NCI-H526 (cell line): ENCODE measurements around the gene IGF2BP3.
"Not testable (repeated sequence)": the region's sequence is repeated elsewhere in the genome, so short reads cannot be mapped to it uniquely, and the experiment has no call there.

ENCODE experiments used
- DNase-seq, 2 experiments: peaks; one replicate each; lab custom pipeline; 2025; lab: John Stamatoyannopoulos, UW

The IGF2BP3 gene

GRCh38 chr7:23422384-23422783, 47.9 kb downstream of the IGF2BP3 start:
- DNase-seq, result no peak

GRCh38 chr7:23419845-23420244, 50.4 kb downstream of the IGF2BP3 start:
- no peak for DNase-seq

DNA sequence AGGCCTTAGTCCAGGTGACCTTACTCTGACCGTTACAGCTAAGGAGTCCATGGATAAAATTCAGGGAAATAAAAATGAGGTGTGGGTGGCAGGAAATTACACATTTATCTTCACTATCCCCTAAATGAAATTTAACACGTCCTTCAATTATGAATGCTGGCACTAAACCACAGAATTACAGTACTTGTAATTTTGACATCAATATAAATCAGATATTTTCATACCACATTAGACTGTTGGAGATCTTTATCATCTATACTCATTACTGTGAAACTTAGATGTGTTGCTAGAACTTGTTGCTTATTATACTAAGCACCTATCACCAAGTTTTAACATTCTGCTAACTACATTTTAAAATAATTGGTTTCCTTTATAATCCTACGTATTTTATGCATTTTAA, 51.1 kb downstream of the IGF2BP3 start:
- no peak for DNase-seq

- no peak for DNase-seq
These were observed 52.2 kb downstream of the IGF2BP3 start for GRCh38 chr7:23418046-23418445.

DNA sequence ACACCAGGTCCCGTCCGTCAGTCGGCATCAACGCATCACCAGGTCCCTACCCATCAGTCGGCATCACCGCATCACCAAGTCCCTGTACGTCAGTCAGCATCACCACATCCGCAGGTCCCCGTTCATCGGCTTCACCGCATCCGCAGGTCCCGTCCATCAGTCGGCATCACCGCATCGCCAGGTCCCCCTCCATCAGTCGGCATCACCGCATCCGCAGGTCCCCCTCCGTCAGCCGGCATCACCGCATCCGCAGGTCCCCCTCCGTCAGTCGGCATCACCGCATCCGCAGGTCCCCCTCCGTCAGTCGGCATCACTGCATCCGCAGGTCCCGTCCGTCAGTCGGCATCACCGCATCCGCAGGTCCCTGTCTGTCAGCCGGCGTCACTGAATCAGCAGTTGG, 55.1 kb downstream of the IGF2BP3 start:
- no peak for DNase-seq

DNA sequence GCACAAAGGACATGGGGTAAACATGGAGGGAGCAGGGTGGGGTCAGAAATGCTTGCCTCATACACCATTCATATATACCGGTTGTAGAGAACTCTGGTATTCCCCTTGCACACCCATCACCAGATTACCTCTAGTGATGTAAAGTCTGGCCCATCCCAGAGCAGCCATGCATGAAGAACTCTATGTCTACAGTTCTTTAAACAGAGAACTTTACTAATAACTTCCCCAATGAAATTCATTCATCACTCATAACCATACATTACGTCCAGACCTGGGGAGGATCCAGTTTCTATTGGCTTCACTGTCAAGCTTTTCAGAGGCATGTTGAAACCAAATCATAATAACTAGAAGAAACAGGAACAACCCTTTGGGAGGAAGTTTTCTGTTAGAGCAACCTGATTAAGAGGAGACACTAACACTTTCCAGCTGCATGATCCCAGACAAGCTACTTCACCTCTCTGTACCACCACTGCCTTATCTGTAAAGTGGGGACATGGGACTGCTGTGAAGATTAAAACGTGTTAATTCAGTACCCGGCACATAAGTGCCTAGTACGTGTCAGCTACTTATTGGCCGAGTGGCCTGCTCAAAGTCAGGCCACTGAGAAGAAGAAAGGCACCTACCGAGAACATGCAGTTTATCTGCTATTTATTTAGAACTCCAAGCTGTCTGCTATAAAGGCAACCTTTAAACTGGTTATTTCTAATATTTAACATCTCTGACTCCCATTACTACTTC, 59.7 kb downstream of the IGF2BP3 start:
- DNase-seq, result no peak

DNA sequence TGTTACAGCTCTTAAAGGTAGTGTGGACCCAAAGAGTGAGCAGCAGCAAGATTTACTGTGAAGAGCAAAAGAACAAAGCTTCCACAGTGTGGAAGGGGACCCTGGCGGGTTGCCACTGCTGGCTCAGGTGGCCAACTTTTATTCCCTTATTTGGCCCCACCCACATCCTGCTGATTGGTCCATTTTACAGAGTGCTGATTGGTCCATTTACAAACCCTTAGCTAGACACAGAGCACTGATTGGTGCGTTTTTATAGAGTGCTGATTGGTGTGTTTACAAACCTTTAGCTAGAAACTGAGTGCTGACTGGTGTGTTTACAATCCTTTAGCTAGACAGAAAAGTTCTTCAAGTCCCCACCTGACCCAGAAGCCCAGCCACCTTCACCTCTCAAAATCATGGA, 63.7 kb downstream of the IGF2BP3 start:
- not testable (repeated sequence) for DNase-seq

- DNase-seq, result no peak
These were observed 65.1 kb downstream of the IGF2BP3 start for GRCh38 chr7:23405240-23405618.

DNA sequence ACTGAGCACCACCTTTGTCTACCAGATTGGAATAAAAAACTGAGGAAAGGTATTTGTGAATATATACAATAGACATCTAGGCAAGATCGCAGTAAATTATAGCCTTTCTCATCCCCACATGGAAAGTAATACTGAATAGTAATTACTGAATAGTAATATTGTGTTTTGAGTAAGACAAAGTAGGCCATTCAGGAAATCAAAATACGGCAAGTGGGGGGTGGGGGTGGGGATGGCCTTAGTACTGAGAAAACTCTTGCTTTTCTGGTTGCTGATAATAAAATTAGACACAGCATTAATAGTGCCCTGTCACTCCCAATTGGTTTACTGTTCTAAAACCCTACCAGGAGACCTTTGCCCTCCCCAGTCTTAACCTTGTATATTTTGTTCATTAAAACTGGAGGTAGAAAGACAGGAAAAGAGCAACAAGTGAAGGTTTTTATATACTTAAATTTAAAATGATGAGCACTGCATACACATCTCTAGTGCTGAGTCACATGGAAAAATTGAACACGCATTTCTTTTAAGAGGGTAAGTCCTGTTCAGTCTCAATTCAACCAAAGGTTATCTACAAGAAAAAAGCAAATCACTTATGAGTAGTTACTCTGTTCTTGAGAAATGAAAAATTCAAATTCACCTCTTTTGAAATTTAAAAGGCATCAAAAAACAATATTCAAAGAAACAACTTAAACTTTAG, 65.6 kb downstream of the IGF2BP3 start:
- no peak for DNase-seq

- no peak for DNase-seq
These were observed 66.3 kb downstream of the IGF2BP3 start for GRCh38 chr7:23403970-23404369.

DNA sequence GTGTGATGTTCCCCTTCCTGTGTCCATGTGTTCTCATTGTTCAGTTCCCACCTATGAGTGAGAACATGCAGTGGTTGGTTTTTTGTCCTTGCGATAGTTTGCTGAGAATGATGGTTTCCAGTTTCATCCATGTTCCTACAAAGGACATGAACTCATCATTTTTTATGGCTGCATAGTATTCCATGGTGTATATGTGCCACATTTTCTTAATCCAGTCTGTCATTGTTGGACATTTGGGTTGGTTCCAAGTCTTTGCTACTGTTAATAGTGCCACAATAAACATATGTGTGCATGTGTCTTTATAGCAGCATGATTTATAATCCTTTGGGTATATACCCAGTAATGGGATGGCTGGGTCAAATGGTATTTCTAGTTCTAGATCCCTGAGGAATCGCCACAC, 72.2 kb downstream of the IGF2BP3 start:
- DNase-seq, result not testable (repeated sequence)

- no peak for DNase-seq
These were observed 73.0 kb downstream of the IGF2BP3 start for GRCh38 chr7:23397241-23397640.

GRCh38 chr7:23396222-23397015, 73.9 kb downstream of the IGF2BP3 start:
- DNase-seq, result no peak

GRCh38 chr7:23394488-23395171, 75.7 kb downstream of the IGF2BP3 start:
- DNase-seq, result peak; percentile 32 to 48

DNA sequence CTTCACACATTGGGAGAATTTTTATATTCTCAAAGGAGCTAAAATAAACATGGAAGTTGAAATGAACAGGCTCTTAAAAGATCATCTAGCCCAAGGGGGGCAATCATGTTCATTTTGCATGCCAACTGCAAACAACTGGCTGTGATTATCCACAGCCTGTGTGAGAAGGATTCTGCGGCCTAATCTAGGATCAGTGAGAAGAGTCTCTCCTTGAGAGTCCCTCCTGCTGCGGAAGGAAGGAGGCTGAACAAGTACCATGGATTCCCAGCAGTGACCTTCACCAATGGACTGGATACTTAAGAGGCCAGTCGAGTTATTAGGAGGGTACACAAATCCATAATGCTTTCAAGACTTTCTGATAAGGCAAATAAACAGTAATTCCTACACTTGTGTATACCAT, 76.7 kb downstream of the IGF2BP3 start:
- DNase-seq, result no peak

- DNase-seq, result no peak
These were observed 80.6 kb downstream of the IGF2BP3 start for GRCh38 chr7:23389701-23390100.

- no peak for DNase-seq
These were observed 82.7 kb downstream of the IGF2BP3 start for GRCh38 chr7:23387583-23387982.

DNA sequence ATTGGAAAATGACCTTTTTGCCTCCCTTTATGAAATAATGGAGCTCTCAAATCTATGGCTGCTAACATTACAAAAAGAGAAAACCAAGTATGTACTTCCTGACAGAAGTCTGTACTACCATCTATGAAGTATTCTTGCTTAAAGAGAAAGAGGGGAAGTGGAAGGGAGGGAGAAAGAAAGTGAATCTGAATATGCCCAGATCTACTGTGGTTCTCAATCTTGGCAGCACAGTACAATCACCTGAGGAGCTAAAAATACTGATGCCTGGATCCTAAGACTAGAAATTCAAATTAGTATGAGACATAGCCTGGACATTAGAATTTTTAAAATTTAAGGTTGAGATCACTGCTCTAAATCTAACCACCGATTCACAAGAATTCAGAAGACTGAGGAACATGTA, 85.2 kb downstream of the IGF2BP3 start:
- DNase-seq, result no peak

DNA sequence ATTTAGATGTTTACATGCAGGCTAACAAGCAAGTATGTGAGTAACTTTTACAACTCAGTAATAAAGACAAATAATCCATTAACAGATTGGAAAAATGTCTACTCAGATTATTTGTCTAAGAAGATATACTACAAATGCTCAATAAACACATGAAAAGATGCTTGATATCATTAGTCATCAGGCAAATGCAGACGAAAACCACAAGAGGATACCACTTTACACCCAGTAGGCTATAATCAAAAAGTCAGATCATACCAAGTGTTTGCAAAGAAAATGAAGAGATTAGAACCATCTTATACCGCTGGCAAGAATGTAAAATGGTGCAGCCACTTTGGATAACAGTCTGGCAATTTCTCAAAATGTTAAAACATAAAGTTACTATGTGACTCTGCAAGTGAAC, 87.1 kb downstream of the IGF2BP3 start:
- DNase-seq, result no peak

DNA sequence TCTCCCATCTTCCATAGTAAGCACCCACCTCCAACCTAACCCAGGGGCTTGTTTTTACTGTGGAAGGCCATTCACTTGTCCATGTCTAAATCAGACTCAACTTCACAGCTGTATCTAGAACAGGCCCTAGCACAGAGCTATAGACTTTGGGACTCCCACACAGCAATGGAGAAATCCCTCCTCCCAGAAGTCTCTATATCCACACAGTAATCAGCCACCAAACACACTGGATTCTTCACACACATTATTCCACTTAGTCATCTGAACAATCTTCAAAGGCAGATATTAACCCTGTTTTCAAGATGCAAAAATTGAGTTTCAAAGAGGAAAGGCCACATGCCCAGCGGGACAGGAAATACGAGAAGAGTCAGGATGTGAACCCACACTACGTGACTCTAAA, 89.3 kb downstream of the IGF2BP3 start:
- no peak for DNase-seq

DNA sequence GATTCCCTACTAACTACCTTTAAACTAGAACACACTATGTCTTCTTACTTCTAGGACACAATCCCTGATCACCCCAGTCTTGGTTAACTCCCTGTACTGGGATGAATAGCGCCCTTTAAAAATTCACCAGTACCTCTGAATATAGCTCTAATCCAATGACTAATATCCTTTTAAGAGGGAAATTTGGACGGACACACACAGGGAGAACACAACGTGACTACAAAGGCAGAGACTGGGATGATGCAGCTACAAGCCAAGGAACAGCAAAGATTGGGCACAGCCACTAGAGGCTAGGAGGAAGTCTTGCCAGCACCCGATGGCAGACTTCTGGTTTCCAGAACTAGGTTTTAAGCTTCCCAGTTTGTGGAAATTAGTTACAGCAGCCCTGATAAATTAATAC, 89.7 kb downstream of the IGF2BP3 start:
- no peak for DNase-seq

DNA sequence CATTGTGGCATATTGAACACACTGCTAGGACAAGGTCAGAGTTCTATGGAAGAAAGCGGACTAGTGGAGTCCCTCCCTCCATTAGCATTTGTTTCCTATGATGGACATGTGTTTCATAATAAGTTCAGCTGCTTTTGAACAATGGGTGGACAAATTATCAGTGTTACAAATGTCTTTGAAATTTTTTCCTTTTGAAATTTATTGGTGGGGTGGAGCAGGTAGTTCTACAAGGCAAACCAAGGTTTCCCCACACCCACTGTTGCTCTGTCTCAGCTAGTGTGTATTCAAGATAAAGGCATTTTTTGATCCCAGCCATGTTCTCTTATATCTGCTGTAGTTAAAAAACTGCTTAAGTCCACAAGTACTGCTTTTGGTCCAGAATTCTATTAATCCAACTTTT, 91.3 kb downstream of the IGF2BP3 start:
- DNase-seq, result no peak
